UCSD-AML1 (cell line): ENCODE data around the gene HDAC11.

Experiments
- DNase-seq: peaks from one replicate; lab custom pipeline; 2025; ENCODE audit not compliant: unreplicated experiment; lab: John Stamatoyannopoulos, UW

Gene HDAC11

GRCh38 chr3:13540297-13540995 is 60.3 kb downstream of the HDAC11 start:
- DNase-seq = no peak

- no peak for DNase-seq
Measured at GRCh38 chr3:13541691-13542090, 61.6 kb downstream of the HDAC11 start.

- no peak for DNase-seq
Measured at GRCh38 chr3:13542142-13542541, 62.0 kb downstream of the HDAC11 start.

- no peak for DNase-seq
Measured at GRCh38 chr3:13543253-13543652, 63.1 kb downstream of the HDAC11 start.

- DNase-seq = no peak
Measured at GRCh38 chr3:13544293-13544831, 64.3 kb downstream of the HDAC11 start.

GRCh38 chr3:13544951-13545651 is 65.0 kb downstream of the HDAC11 start:
- no peak for DNase-seq

GRCh38 chr3:13545952-13546454 is 65.9 kb downstream of the HDAC11 start:
- no peak for DNase-seq

GRCh38 chr3:13546667-13547171 is 66.6 kb downstream of the HDAC11 start:
- DNase-seq = no peak

GRCh38 chr3:13547591-13548371 is 67.7 kb downstream of the HDAC11 start:
- DNase-seq = no peak

- DNase-seq = no peak
Measured at GRCh38 chr3:13548696-13549622, 68.9 kb downstream of the HDAC11 start, which contains the start of gene FBLN2. FBLN2 (plus strand) TSS chr3:13549125; CDS start chr3:13570356, 21,231 bp downstream.

- no peak for DNase-seq
Measured at GRCh38 chr3:13549623-13550422, 69.7 kb downstream of the HDAC11 start.

GRCh38 chr3:13550423-13550690 is 70.3 kb downstream of the HDAC11 start:
- DNase-seq = no peak

GRCh38 chr3:13550791-13551360 is 70.8 kb downstream of the HDAC11 start:
- DNase-seq = no peak

- DNase-seq = no peak
Measured at GRCh38 chr3:13552857-13553652, 72.9 kb downstream of the HDAC11 start.

GRCh38 chr3:13553686-13554085 is 73.6 kb downstream of the HDAC11 start:
- DNase-seq = no peak

GRCh38 chr3:13555753-13556152 is 75.6 kb downstream of the HDAC11 start:
- no peak for DNase-seq
